Measurements from ENCODE around the gene CDC42SE2.
"Not testable (repeated sequence)": the region's sequence is repeated elsewhere in the genome, so short reads cannot be mapped to it uniquely, and the experiment has no call there.

The CDC42SE2 gene

DNA sequence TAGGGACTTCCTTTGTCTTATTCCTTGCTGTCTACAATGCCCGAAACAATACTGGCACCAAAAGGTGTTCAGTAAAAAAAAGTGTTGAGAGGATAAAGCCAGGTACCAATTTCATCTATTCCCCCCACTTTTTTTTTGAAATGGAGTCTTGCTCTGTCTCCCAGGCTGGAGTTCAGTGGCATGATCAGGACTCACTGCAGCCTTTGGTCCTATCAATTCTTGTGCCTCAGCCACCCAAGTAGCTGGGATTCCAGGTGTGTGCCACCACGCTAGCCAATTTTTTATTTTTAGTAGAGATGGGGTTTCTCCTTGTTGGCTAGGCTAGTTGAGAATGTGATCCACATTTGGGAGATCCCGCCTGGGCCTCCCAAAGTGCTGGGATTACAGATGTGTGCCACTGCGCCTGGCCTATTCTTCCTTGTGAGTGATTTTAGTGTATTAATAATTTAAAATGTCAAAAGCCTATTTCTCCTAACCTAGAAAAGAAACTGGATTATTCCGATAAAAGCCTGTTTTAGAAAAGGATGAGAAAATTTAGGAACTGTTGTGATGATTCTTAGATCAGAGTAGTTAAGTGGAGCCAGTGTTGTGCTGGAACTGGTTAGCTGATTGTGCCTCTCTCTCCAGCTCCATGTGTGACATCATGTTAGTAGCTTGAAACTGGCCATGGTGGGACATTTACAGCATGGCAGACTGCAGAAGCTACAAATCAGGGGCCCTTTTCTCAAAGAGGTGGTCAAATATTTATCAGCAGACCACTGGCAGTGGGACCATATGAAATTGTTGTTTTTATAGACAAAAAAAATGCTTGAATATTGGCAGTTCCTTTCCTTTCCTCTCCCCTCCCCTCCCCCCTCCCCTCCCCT, 14.3 kb downstream of the CDC42SE2 start:
- DNase-seq (ENCODE audit: low spot score), result no peak

GRCh38 chr5:131278741-131279124, 14.9 kb downstream of the CDC42SE2 start:
- DNase-seq (ENCODE audit: low spot score), result not testable (repeated sequence)

DNA sequence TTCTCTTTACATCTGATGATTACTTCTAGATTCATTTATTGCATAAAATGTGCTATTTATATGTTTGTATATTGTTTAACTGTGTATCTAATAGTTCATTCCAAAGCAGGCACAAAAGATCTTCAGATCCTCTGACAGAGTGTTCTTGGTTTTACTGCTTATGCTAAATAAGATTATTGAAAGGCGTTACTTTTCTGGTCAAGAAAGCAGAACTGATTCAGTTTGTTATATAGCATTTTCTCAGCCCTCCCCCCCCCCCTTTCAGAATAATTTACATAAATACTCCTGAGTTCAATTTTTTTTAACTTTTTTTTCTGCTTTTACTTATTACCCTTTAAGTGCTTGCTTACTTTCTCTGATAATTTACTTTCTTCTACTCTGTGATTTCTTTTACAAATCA, 15.4 kb downstream of the CDC42SE2 start:
- DNase-seq (ENCODE audit: low spot score), result no peak

GRCh38 chr5:131280417-131280816, 16.6 kb downstream of the CDC42SE2 start:
- no peak for DNase-seq (ENCODE audit: low spot score)

- no peak for DNase-seq (ENCODE audit: low spot score)
These were observed 17.4 kb downstream of the CDC42SE2 start for GRCh38 chr5:131281133-131281867.

DNA sequence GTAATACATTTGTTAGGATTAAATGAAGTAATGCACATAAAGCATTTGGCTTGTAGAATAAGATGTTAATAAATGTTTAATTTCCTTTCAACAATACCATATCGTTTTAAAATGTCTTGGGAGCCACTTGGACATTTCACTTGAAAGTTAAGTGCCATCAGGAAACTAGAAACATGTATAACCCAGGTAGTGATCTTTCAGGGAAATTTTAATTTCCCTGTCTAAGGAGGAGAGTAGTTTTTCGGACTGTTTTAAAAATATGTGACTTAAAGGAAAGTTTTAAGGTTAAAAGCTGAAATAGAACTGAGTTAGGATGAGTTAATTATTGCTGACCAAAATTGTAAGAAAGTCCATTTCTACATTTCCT, 18.0 kb downstream of the CDC42SE2 start:
- no peak for DNase-seq (ENCODE audit: low spot score)

- DNase-seq (ENCODE audit: low spot score), result no peak
These were observed 18.4 kb downstream of the CDC42SE2 start for GRCh38 chr5:131282235-131282634.

DNA sequence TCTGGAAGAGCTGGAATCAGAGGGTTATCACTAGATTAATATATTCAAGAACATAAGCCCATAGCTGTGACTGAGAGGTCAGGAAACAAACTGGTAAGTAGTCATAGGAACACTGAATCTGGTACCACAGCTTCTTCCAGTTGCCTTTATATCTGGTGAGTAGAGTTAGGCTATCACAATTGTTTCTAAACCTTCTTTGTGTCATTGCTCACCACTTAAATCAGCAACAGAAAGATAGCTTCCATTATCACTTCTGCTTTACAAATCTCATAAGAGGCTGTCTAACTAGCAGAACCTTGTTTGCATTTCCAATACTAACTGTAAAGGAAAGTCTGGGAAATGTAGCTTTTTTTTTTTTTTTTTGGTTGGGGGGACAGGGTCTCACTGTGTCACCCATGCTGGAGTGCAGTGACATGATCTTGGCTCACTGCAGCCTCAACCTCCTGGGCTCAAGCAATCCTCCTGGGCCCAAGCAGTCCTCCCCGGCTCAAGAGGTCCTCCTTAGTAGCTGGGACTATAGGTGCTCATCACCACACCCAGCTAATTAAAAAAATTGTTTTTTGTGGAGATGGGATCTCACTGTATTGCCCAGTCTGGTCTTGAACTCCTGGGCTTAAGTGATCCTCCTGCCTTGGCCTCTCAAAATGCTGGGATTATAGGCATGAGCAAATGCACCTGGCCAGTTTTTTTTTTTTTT, 22.0 kb downstream of the CDC42SE2 start:
- no peak for DNase-seq (ENCODE audit: low spot score)

DNA sequence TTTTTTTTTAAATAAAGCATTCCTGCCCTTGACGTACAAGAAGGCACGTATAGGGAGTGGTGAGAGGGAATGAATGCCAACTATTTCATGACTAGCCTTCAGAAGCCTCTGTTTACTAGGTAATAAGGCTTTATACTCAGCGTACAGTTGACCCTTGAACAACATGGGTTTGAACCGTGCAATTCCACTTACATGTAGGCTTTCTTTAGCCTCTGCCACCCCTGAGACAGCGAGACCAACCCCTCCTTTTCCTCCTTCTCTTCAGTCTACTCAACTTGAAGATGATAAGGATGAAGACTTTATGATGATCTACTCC, 22.5 kb downstream of the CDC42SE2 start:
- DNase-seq (ENCODE audit: low spot score), result no peak

- DNase-seq (ENCODE audit: low spot score), result no peak
These were observed 24.5 kb downstream of the CDC42SE2 start for GRCh38 chr5:131288328-131288727.

GRCh38 chr5:131289738-131290137, 25.9 kb downstream of the CDC42SE2 start:
- DNase-seq (ENCODE audit: low spot score), result no peak

- DNase-seq (ENCODE audit: low spot score), result no peak
These were observed 32.4 kb downstream of the CDC42SE2 start for GRCh38 chr5:131296213-131296672.

DNA sequence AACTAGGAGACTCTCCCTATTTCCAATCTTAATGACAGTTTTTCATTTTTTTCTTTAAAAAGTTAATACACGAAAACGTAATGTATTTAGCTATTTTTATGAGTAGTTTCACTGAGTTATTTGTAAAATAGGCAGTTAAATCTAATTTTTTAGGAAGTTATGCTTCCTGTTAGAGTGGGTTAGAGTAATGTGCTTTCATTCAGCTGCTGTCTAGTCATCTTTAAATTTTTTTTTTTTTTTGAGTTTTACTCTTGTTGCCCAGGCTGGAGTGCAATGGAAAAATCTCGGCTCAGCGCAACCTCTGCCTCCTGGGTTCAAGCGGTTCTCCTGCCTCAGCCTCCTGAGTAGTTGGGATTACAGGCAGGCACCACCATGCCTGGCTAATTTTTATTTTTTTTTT, 34.0 kb downstream of the CDC42SE2 start:
- DNase-seq (ENCODE audit: low spot score), result no peak

DNA sequence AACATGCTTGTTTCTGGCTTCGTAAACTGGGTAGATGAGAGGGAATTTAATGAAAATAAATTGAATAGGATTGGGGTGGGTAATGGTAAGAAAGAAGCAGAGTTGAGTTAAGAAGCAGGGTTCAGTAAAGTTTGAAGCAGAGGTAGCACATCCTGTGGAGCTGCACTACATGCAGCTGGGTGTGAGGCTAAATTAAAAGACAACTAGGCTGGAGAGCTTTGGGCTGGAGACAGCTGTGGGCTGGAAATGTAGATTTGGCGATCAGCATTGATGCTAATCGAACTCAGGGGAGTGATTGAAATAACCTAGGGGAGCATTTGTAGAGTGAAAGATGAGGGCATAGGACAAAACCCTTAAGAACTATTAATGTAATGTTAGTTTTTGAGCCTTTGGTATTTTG, 35.6 kb downstream of the CDC42SE2 start:
- DNase-seq (ENCODE audit: low spot score), result no peak

GRCh38 chr5:131302506-131302905, 38.7 kb downstream of the CDC42SE2 start:
- no peak for DNase-seq (ENCODE audit: low spot score)

DNA sequence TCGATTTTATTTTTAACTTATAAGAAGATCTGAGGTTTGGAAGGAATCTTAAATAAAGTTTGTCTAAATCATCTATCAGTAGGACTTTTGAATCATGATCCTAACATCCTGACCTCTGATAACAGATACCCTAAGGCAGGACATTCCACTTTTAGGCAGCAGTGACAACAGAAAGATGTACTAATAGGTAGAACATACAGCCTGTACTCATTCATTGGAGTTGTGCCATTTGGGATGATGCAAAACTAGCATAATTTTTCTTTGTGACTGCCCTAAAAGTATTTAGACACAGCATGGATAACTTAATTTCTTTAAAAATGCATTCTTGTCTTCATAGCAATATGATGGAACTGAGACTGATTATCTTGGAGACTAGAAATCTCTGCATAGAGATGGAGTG, 39.7 kb downstream of the CDC42SE2 start:
- DNase-seq (ENCODE audit: low spot score), result no peak

DNA sequence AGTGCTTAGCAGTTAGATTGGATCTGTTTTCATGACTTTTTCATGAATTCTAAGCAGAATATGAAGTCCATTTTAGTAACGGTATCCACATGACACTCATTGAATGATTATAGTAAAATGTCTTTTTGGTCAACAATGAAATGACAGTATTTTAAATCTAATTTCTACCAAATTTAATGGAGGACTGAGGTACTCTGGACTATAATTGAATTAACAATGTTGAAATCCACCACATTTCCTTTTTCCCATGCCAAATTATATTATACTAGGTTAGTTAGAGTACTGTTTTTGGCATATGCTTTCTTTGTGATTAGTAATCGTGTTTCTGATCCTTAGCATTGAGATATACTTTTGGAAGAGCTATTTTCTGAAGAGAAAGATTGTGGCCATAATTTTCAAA, 40.6 kb downstream of the CDC42SE2 start:
- no peak for DNase-seq (ENCODE audit: low spot score)

DNA sequence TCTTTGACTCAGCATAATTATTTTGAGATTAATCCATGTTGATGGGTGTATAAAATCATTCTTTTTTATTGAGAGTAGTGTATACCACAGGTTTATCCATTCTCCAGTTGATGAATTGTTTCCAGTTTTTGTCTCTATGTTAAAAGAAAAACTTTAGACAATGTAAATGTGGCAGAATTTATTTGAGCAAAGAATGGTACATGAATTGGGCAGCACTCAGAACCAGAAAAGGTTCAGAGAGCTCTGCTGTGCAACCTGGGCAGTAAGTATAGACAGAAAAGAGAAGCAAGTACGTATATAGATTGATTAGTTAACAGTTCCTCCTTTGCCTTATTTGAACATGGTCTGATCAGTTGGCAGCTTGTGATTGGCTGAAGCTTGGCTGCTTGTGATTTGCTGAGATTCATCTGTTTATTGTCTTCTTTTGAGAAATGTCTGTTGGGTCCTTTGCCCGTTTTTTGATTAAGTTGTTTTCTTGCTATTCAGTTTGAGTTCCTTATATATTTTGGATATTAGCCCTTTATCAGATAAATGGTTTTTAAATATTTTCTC, 41.4 kb downstream of the CDC42SE2 start:
- no peak for DNase-seq (ENCODE audit: low spot score)

- no peak for DNase-seq (ENCODE audit: low spot score)
These were observed 42.1 kb downstream of the CDC42SE2 start for GRCh38 chr5:131305906-131306305.

GRCh38 chr5:131312235-131312772, 48.5 kb downstream of the CDC42SE2 start:
- not testable (repeated sequence) for DNase-seq (ENCODE audit: low spot score)

DNA sequence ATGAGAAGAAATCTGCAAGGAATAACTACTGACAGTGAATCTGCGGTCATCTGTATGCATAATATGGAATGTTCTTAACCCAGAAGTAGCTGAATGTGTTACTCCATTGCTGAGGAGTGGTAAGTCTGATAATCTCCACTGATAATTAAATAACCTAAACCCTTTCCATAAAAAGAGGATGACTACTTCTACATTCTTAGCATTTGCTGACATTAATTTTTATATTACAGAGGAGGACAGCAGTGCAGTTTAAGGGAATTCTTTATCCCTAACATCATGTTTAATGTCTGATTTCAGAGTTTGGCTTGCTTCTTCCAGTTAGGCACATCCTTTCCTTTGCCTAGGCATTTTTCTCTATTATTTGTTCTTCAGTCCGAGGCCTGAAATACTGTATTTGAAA, 52.2 kb downstream of the CDC42SE2 start:
- no peak for DNase-seq (ENCODE audit: low spot score)

DNA sequence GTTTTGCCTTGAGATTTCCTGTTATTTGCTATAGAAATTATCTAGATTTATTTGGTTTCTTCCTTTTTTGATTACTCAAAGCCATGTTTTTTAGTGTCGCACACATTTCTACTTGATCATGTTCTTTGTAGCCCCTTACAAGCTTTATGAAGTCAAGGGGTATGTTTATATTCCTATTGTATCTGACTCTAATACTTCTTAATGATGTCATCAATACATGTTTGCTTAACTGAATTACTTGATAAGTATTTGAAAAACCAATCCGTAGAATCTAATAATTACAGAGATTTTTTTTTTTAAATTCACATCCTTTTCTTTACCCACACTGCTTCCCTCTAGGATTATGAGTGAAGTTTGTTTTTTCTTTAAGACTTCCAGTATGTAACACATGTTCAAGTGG, 53.0 kb downstream of the CDC42SE2 start:
- DNase-seq (ENCODE audit: low spot score), result no peak

All from iPS-NIHi11 (cell line).